MV-4-11 (cell line): ENCODE measurements around the gene CDH23.

Experiments used
- DNase-seq: peaks from one replicate; lab custom pipeline; 2025; lab: John Stamatoyannopoulos, UW

Gene CDH23

DNA sequence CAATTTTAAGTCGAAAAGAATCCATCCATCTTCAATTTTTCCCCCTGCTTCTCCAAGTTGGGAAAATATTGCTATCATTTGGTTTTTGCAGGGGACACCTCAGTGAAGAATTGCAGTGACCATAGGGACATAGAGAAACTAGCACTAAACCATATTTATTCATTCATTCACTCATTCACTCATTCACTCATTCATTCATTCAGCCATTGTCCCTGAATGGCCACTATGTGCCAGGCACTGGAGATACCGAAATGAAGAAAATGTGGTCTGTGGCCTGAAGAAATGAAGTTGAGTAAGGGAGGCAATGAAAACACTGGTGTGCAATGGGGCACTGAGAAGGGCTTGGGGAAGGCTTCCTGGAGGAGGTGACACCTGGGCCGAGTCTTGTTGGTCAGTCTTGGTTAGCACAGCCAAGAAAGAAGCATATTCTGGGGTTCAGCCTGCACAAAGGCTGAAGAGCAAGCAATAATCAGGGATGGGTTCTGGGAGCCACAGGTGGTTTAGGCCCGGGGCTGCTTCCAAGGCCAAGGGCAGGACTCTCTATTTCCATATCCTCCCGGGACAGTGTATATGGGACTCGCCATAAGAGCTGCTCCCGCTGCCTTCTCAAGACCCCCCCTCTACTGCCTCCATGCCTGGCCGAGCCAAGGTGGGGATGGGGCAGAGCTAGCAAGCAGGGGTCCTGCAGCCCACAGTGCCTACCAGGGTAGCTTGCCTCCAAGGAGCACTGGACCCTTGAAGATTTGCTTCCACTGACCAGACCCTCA is 348.4 kb downstream of the CDH23 start:
- no peak for DNase-seq

DNA sequence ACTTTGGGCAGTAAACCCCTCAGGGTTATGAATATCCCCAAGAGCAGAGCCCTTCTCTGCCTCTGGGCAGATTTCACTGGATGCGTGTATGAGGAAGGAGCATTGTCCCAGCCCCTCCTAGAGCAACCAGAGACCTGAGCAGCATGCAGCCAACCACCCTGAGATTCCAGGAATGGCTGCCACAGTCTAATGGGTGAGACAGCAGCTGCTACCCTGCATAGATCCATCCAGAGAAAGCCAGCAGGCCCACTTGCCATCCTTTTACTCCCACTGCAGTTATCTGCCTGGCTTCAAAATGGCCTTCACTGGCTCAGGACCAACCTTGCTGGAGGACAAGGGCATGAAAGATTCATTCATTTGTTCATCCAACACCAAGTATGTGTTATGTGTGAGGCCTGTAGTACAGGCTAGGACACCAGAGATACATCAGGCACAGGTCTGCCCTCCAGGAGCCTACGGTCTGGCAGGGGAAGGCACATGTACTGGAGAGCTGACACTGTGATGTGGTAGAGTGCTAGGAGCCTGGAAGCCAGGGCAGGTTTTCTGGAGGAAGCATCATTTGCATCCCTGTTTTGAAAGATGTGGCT is 349.0 kb downstream of the CDH23 start:
- no peak for DNase-seq

DNA sequence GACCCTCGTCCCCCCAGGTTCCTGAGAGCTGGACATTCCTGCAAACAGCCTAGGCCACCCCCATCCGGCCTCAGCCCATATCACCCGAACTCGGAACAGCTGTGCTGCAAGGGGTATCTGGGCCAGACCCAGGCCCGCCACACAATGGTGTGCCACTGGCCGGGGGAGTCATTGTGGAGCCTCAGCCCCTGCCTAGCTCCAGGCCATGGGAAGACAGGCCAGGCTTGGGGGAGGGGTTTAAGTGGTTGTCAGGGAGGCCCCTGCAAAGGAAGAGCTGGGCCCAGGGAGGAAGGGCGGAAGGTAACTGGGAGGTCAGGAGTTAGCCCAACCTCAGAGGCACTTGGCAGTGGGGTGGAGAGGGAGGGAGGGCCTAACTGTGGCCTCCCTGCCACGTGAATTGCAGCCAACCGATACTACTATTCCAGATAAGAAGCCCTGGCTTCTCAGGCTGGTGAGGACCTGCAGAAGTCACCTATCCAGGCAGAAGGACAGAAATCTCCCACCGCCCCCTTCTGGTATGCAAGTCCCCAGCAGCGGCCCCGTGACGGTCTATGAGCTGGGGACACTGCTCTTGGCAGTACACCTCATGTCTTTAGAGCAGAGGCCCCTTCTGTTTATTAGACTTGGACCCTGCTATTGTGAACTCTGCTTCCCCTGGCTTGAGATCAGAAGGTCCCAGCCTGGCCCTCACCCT is 349.8 kb downstream of the CDH23 start:
- peak; percentile 95 for DNase-seq

DNA sequence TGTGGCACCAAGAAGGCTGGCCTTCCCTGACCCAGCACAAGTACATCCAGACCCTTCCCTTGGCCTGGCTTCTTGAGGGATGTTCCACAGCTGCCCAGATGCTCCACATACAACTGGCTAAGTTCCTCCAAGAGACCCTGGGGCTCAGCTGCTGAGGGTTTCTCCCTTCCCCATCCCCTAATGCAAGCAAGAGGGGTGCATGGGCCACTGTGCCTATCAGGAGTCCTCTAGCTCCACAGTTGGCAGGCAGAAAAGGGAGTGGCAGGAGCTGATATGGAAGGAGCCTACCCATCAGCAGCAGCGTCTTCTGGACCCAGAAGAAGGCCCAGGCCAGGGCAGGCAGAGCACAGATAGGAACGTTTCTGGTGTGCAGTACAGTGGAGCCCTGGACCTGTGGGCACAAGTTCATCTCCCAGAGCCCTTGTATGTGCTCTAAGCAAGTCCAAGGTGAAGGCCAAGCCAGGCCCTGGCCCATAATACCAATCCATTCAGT is 350.4 kb downstream of the CDH23 start:
- DNase-seq: no peak

DNA sequence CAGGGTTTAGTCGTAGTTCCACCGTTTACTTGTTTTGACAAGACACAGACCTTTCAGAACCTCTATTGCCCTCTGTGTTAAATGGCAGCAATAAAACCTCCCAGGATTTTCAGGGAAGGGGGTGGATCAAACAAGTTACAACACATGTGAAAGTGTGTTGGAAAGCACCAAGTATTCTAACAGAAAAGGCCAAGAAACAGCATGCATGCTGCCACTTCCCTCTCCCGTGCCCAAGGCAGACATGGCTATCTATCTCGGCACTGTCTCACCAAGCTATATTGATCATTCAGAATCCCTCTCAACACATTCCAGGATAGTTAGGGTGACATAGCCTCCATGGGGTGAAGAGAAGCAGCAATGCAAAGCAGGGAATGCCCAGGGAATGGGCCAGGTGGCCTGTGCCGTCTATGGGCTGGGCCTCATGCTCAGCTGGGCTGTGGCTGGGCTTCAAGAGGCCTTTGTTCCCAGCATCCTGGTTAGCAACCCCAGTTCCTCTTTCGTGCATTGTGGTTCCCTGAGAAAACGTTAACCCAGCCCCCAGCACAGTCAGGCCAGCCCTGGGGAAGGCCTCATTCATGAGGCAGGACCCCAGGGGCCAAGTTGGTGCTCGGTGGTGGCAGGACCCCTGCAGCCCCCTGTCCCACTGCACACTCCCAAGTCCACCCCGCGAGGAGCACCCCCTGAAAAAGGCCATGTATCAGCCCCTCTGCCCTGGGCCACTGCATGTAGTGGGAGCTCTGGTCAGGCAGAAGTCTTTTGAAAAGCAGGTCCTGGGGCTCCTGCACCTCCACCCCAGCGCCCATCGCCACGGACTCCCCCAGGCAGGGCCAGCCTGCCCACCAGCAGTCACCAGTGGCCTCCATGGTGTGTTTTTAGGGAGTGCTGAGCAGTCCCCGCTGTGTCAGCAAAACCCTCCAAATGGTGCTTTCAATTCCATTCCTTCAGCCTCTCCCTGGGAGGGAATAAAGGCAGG is 351.1 kb downstream of the CDH23 start:
- DNase-seq: peak; percentile 96

DNA sequence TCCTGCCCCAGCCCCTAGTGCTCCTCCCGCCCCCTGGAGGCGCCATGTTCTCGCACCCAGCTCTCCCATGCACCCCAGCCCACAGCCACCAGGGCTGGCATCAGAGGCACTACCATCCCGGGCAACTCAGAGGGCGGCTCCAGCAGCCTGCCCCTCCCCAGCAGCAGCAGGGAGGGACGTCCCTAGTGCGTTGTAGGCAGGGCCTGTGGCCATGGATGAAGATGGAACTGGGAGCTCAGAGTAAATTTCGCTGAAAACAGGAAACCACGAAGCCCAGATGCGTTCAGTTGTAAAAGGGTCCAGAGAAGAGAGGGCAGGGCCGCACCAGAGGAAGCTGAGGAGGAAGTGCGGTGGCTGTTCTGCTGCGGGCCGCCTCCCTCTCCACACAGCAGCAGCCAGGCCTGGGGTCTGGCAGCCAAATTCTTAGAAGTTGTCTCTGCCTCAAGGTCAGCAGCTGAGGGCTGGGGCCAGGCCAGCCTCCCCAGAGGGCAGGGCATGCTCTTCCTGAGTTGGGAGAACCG is 352.0 kb downstream of the CDH23 start:
- peak; percentile 100 for DNase-seq

DNA sequence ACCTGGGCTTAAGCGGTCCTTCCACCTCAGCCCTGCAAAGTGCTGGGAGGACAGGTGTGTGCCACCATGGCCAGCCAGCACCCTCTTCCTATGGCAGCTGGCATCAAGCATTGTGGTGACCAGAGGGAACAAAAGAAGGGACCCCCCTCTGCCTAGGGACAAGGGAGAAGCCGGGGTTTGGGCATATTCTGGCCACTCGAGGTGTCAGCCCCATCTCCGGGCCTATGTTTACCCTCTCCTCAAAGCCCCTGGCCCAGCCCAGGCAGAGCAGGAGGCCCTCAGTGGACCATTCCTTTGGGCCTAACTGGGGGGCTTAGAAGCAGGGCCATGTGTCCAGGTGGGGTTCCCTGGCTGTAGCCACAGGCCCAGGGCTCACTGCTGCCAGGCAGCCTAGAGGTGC is 352.7 kb downstream of the CDH23 start:
- no peak for DNase-seq

DNA sequence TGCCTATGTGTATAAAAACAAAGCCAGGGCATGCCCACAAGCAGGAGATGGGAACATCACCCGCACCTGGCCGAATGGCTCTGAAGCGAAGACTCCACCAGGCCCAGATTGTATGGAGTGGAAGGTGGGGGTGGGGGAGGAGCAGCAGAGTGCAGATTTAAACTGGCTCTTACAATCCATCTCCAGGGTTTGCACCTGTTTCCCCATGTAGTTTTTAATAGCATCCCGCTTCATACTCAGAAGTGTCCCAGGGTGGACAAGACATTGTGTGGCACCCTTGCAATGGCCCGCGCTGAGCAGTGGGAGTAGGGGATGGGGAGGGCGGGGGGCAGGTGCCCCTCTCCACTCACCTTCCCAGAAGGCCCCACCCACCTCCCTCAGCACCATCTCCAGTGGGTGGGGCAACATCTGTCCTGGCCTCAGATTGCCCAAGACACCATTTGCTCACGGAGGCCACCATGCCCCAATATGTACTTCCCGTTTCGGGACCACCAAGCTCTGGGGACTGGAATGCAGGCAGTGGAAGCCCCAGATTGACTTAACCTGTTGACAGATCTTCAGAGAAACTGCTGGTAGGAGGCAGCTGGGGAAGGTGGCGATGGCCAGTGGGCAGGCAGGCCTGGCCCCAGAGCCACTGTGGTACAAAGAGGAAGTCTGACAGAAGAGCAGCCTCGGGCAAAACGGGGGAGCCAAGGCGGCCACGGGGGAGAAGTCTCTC is 353.6 kb downstream of the CDH23 start:
- DNase-seq: peak; percentile 92

DNA sequence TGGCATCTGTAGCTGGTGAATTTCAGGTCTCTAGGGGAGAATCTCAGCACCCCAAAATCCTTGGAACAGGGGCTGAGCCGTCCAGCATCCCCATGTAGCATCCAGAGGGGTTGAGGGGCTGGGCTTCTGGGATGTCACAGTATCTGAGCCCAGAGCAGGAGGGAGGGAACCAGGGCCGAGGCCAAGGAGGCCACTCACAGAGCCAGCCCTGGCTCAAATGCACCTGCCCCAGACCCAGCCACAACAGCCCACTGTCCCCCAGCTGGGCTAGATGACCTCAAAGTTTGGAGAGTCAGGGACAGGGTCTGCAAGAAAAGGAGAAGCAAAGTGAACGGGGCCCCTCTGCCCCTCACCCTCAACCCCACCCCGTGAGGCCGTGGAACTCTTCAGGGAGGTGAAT is 354.3 kb downstream of the CDH23 start:
- DNase-seq: no peak

DNA sequence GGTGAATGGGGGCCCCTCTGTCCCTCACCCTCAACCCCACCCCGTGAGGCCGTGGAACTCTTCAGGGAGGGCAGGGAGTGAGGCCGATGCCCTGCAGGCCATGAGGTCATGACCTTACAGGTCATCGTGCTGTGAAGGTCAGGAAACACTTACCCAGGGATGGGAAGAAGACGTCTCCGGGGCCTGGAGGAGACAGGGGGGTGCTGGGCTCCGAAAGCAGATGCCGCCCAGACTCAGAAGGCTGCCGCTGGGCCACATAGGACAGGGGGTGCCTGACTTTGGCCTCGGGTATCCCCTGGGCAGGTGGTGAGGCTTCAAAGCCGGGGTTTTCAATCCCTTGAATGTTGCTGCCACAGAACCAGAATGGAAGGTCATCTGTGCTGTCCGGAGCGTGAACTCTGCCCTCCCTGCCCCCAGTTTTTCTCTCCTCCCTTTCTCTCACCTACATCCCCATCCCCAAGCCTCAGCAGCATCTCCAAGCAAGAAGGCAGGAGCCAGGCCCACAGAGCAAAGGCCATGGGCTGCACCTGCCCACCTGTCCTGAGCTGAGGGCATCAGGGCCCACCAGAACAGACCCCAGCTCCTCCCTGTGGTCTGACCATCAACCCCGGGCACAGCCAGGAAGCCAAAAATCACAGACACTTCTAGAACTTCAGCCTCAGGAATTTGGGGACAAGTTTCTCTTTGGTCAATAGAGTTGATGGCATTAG is 354.9 kb downstream of the CDH23 start:
- DNase-seq: no peak

DNA sequence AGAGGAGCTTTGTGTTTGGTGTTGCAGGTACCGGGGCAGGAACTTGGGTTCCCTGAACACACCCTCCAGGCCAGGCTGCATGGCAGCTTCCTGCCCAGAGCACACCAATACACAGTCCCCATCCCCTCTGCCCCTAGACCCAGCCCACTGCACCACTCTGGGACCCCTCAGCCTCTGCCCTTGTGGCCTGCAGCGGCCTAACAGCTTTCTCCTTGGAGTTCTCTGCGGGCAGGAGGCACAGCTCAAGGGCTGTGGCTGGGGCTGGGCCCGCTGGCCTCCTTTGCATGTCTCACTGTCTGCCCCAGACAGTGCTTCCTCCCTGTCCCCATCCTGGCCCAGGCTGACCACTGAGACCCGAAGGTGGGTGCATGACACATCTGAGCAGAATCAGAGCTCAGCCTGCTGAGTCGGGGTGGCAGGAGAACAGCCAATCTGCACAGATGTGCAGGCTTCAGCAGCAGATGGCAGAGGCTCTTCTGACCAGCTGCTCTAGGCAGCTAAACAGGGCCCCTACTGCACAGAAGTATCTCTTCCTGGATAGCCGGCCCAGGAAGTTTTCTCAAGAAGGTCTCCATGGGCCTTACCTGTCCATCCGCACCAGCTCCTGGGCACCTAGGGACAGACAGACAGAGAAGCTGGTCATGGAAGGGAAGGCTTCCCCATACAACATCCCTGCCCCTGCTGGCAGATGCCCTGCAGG is 355.8 kb downstream of the CDH23 start:
- DNase-seq: peak; percentile 33

DNA sequence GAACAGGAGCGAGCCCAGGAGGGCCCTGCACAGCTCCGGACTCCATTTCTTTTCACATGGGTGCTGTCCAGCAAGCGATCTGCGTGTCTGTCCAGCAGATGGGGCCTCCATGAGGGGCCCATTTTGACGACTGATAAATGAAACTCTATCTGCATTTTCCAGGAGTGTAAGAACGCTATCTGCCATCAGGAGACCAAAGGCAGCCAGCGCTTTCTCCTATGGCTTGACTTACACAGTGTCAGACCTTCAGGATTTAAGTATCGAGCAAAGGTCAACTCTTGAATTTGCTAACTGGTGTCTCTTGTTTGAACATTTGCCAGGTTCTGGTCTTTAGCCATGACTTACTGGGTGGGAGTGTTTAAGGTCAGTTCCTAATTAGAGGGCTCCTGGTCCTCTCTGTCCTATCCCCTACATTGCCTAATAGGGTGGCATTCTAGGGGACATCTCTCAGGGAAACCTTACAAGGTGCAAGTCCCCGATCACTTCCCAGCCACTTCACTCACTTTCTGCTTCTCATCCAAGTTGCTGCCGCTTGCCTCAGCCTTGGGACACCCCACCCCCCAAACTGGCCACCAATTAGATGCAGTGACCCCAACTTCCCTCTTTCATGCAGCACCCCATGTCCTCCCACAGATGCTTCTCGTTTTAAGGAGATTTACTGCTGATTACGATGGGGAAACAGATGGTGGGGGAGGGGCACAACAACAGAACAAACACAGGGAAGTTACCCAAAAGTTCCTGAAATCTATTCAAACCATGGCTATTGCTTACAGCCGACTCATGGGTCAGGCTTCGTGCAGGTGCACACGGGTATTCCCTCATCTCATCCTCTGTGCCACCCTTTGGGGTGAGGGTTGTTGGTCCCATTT is 356.6 kb downstream of the CDH23 start:
- peak; percentile 97 for DNase-seq

DNA sequence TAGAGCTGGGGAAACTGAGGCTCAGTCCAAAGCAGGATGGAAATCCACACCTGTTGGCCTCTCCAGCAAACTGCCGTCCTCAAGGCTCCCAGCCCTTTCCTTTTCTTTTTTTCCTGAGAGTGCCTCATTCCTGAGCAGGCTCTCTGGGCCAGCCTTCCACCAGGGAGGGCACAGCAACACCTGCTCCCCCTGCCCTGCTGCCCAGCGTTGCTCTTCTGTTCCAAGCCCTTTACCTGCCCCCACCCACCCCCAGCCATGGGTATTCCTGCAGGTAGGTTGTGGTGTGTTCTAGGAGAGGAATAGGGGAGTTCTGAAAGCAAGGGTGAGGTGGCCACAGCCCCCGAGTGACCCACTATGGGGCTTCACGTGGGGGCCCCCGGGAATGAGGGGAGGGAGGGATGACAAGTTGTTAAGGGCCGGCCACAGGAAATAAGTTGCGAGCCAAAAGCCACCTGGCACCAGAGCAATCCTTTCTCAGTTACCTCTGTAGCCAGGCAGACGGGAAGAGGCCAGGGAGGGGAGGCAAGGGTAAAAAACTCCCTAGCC is 357.3 kb downstream of the CDH23 start:
- no peak for DNase-seq

DNA sequence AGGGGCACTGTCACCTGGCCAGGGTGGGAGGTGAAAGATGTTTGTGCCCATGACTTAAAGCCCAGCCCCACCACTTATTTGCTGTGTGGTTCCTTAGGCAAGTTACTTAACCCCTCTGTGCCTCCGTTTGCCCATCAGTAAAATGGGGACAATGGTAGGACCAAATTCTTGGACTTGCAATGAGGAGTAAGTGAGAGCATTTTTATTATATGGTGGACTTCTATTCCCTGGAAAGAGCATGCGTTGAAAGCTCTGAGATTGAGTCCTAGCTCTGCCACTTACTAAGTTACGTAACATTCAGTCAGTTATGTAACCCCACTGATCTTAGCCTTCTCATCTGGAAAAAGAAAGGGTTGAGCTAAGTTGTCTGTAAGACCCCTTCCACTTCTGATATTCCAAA is 357.8 kb downstream of the CDH23 start:
- peak; percentile 76 for DNase-seq

DNA sequence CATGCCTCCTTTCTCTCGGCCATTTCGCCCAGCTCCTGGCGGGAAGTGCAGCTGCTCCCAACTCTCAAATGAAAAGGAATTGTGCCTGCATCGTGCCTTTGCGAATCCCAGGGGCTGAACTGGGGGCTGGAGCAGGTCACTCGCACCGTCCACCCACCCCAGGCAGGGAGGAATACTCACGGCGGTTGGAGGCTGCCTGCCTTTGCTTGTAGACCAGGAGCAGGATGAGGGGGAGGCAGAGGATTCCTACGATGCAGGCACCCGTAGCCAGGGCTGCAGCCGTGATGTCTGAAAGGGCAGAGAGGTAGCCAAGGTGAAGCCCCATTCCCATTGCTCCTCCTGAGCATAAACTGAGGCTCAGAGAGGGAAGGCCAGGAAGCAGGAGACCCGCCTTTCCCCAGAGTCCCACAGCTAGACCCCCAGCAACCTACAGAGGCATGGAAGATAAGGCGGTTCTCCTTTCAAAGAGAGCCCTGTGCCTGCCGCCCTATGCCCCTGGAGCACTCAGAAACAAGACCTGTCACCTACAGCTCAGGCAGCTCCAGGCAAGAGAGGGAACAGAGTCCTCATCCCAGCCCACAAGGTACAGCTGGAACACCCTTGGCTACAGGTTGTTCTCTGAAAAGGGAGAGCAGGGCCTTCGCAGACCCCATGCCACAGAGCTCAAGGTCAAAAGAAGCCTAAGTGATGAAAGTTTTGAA is 358.6 kb downstream of the CDH23 start:
- DNase-seq: no peak

DNA sequence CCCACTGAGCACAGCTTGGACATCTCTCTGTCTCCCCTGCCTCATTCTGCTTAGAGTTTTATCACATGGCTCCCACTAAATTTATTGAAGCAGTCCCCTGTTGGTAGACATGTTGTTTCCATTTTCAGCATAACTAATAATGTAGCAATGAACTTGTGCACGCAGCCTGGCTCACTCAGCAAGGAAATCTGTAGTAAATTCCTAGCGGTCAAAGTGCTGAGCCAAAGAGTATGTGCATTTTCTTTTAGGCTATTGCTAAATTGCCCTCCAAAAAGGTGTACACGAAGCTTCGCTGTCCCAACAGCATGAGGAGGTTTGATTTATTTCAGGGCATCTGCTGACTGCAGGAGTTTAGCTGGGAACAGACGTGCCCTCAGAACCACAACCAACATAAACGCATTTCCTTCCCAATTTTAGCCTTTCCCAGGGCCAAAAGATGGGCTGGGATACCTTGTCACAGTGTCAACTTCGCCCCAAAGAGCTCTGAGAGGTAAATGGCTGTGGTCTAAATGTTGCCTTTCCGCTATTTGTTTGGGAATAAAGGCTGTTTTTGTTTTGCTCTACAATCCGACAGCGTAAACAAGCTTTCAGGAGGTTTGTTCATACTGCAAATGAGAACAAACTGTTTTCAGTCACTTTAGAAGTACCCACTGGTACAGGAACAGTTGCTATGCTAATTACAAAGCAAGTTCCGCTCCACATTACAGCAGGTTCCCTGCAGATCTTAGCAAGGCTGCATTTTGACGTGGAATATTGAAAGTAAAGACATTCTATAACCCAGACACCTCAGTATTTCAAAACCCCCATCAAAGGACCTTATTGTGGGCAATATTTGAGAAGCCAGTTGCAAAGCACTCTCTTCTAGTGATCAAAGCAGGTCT is 359.8 kb downstream of the CDH23 start:
- DNase-seq: no peak

DNA sequence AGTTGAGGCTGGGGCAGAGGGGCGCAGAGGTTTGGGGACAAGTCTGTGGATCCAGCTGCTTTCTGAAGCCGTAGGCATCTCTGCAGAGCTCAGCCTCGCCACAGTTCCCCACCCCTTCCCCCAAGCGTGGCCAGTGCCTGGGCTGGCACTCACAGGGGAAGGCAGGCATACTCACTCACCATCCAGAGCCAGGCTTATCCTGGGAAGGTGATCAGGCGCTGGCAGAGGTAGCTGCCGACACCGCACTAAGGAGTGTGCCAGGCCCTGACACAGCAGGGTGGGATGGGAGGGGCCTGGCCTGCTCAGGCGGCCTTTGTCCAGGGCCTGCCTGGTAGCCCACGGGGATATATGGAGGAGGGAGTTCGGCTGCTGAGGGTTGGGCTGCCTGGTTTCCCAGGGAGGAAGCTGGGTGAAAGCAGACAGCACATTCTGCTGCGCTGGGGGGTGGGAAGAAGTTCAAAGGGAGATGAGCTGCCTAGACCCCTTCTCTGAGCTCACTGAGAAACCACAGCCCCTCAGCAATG is 360.7 kb downstream of the CDH23 start:
- no peak for DNase-seq
